HepG2 (cell line): ENCODE measurements around the gene KIF3C. TPM values are rescaled to one million over a fixed set of nuclear protein-coding genes. Genes with fewer than 3 reads are reported as not detected.

Source experiments
- CCAR2 ChIP-seq: fragments of 200-400 bp; formaldehyde crosslinking; optimal IDR thresholded peaks from 2 replicates; pipeline ENCODE3; 2018; ENCODE audit warnings: low read depth, mild to moderate bottlenecking, low read length, moderate library complexity
- FOXO1 ChIP-seq: sonication (generic); formaldehyde crosslinking; IDR thresholded peaks from 2 replicates; pipeline ENCODE4 v1.4.0; 2020; ENCODE audit warnings: missing genetic modification reagents
- HOXA3 ChIP-seq: sonication (generic); formaldehyde crosslinking; IDR thresholded peaks from 2 replicates; pipeline ENCODE4 v1.5.0; 2020; ENCODE audit warnings: missing genetic modification reagents
- NCOR1 ChIP-seq: fragments of 200-600 bp; sonication (generic); IDR thresholded peaks from 2 replicates; pipeline ENCODE4 v1.7.0; 2017; ENCODE audit warnings: antibody characterized with exemption, low read length, borderline replicate concordance
- NFRKB ChIP-seq: fragments of 450-650 bp; IDR thresholded peaks from 2 replicates; pipeline ENCODE4 v1.6.1; 2017
- PAF1 ChIP-seq: IDR thresholded peaks from 2 replicates; pipeline ENCODE4 v1.6.1; 2016; ENCODE audit warnings: missing genetic modification reagents, missing compliant biosample characterization
- SOX5 ChIP-seq: IDR thresholded peaks from 2 replicates; pipeline ENCODE4 v1.6.1; 2016; ENCODE audit warnings: borderline replicate concordance
- SRY ChIP-seq: sonication (generic); formaldehyde crosslinking; IDR thresholded peaks from 2 replicates; pipeline ENCODE4 v1.8.0; 2022; ENCODE audit warnings: mild to moderate bottlenecking, missing genetic modification reagents
- ZBTB3 ChIP-seq: sonication (generic); formaldehyde crosslinking; IDR thresholded peaks from 2 replicates; pipeline ENCODE4 v1.4.0; 2020; ENCODE audit warnings: low read depth, mild to moderate bottlenecking, moderate library complexity, missing genetic modification reagents, borderline replicate concordance
- ZBTB7B ChIP-seq: sonication (generic); formaldehyde crosslinking; IDR thresholded peaks from 2 replicates; pipeline ENCODE4 v1.4.0; 2020; ENCODE audit warnings: missing genetic modification reagents
- ZKSCAN5 ChIP-seq: sonication (generic); formaldehyde crosslinking; IDR thresholded peaks from 2 replicates; pipeline ENCODE4 v1.5.1; 2020; ENCODE audit warnings: mild to moderate bottlenecking, missing genetic modification reagents
- ZNF224 ChIP-seq: sonication (generic); formaldehyde crosslinking; IDR thresholded peaks from 2 replicates; pipeline ENCODE4 v1.5.0; 2020; ENCODE audit warnings: mild to moderate bottlenecking, missing genetic modification reagents
- ZNF549 ChIP-seq: sonication (generic); formaldehyde crosslinking; IDR thresholded peaks from 2 replicates; pipeline ENCODE4 v1.5.0; 2020; ENCODE audit warnings: missing genetic modification reagents
- ZNF792 ChIP-seq: IDR thresholded peaks from 2 replicates; pipeline ENCODE4 v1.6.1; 2016
- polyA plus RNA-seq, 8 experiments: library from polyadenylated mRNA; depleted of rRNA in 3 of 8; stranded (reverse) in 7 of 8; unstranded in 1 of 8; fragments of >200 nt; fragmentation: Illumina TruSeq in 4 of 8; extraction: Trizol in 4 of 8; gene quantifications; 2 replicates each; pipeline versions ENCODE4 v1.2.1 to v1.2.3, GENCODE V29; 2011 to 2016; ENCODE audit warnings: low read depth in 4 of 8, missing spikeins in 1 of 8, mixed read lengths in 1 of 8; ENCODE audit not compliant: insufficient read depth in 1 of 8
- total RNA-seq, 5 experiments: library from RNA; depleted of rRNA; stranded (reverse); fragments of >200 nt; fragmentation: Illumina TruSeq; extraction: Trizol; gene quantifications; 2 replicates each; pipeline ENCODE4 v1.2.3, GENCODE V29; 2016; ENCODE audit warnings: low read depth in 1 of 5
- TF ChIP-seq, protein P1 (sequence below), 2 experiments: sonication (generic) in 1 of 2; formaldehyde crosslinking in 1 of 2; IDR thresholded peaks; 2 replicates each; pipeline versions ENCODE4 v1.5.1 to v1.6.1; 2011 to 2020; ENCODE audit warnings: borderline replicate concordance in 1 of 2, low read depth in 1 of 2, low read length in 1 of 2, mild to moderate bottlenecking in 1 of 2, missing genetic modification reagents in 1 of 2, moderate library complexity in 1 of 2
- TF ChIP-seq, protein P2 (sequence below): sonication (generic); formaldehyde crosslinking; IDR thresholded peaks from 2 replicates; pipeline ENCODE4 v1.5.1; 2020; ENCODE audit warnings: missing genetic modification reagents, mild to moderate bottlenecking, borderline replicate concordance
- TF ChIP-seq, protein P3 (sequence below), 2 experiments: fragments of 450-650 bp in 1 of 2; sonication (generic) in 1 of 2; formaldehyde crosslinking; IDR thresholded peaks; 2 replicates each; pipeline versions ENCODE4 v1.5.0 to v1.8.0; 2020 to 2022; ENCODE audit warnings: mild to moderate bottlenecking in 1 of 2, missing genetic modification reagents in 1 of 2
- TF ChIP-seq, protein P4 (sequence below): sonication (generic); formaldehyde crosslinking; IDR thresholded peaks from 2 replicates; pipeline ENCODE4 v1.5.1; 2020; ENCODE audit warnings: missing genetic modification reagents, mild to moderate bottlenecking, borderline replicate concordance
- TF ChIP-seq, protein P5 (sequence below): sonication (generic); formaldehyde crosslinking; IDR thresholded peaks from 2 replicates; pipeline ENCODE4 v1.8.1; 2023; ENCODE audit warnings: mild to moderate bottlenecking, inconsistent platforms, moderate library complexity, missing genetic modification reagents, borderline replicate concordance
- TF ChIP-seq, protein P6 (sequence below): sonication (generic); formaldehyde crosslinking; IDR thresholded peaks from 2 replicates; pipeline ENCODE4 v1.4.0; 2020; ENCODE audit warnings: missing genetic modification reagents, mild to moderate bottlenecking, borderline replicate concordance

Gene KIF3C
- total and polyA plus RNA-seq, 2 of the 13 experiments (the other 11 are each of a cell fraction or from before 2014, with no cell fraction given) = 3.6 to 4.9 TPM

DNA sequence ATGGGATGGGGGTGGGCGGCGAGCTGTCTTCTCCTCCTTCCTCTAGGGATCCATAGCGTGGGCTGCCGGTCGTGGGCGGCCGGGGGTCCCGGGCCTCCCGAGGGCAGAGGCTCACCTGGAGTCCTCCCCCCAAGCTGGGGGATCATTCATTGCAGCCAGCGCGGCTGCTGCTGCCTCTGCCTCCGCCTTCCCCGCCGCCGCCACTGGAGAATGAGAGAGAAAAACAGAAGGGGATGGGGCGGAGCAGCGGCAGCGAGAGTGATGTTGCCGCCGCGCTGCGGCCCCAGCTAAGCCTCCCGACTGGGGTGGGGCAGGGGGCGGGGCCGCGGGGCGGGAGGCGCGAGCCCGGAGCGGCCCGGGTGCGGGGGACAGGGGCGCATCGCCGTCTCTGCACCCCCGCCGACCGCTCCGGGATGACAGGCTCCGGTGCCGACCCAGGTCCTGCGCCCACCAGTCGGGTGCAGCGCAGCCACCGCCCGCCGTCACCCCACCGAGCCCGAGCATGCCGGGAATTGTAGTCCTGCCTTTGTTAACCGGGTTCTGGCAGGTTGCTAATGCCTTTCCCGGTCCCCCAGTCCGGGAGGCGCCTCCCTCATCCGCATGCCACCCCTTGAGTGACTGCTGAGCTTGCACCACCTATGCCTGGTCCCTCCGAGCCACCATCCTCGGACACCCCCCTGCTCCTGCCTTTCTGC is at the start of gene KIF3C (continued):
- TF ChIP-seq CCAR2 (no peak), ZBTB3 (CRISPR knock-in tag) (no peak), NCOR1 (no peak), NFRKB (no peak), SOX5 (0 out of 2 replicates have a peak, but pooled peaks have one; percentile 11), ZNF549 (no peak), ZNF224 (CRISPR knock-in tag) (no peak), FOXO1 (0 out of 2 replicates have a peak, but pooled peaks have one; percentile 22), HOXA3 (CRISPR knock-in tag) (peak; percentile 66), ZKSCAN5 (CRISPR knock-in tag) (no peak), ZNF792 (no peak), PAF1 (CRISPR knock-in tag) (no peak), ZBTB7B (CRISPR knock-in tag) (0 out of 2 replicates have a peak, but pooled peaks have one; percentile 50), SRY (no peak)
- TF ChIP-seq, protein P1, sequence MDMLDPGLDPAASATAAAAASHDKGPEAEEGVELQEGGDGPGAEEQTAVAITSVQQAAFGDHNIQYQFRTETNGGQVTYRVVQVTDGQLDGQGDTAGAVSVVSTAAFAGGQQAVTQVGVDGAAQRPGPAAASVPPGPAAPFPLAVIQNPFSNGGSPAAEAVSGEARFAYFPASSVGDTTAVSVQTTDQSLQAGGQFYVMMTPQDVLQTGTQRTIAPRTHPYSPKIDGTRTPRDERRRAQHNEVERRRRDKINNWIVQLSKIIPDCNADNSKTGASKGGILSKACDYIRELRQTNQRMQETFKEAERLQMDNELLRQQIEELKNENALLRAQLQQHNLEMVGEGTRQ (IDR thresholded peaks at IDR 0.05; ENCODE audit: low read depth, low read length) = no peak
- TF ChIP-seq, protein P1 (CRISPR knock-in tag; IDR thresholded peaks at IDR 0.05; ENCODE audit: borderline replicate concordance) = no peak
- TF ChIP-seq, protein P2, sequence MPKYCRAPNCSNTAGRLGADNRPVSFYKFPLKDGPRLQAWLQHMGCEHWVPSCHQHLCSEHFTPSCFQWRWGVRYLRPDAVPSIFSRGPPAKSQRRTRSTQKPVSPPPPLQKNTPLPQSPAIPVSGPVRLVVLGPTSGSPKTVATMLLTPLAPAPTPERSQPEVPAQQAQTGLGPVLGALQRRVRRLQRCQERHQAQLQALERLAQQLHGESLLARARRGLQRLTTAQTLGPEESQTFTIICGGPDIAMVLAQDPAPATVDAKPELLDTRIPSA (CRISPR knock-in tag) = no peak
- TF ChIP-seq, protein P3, sequence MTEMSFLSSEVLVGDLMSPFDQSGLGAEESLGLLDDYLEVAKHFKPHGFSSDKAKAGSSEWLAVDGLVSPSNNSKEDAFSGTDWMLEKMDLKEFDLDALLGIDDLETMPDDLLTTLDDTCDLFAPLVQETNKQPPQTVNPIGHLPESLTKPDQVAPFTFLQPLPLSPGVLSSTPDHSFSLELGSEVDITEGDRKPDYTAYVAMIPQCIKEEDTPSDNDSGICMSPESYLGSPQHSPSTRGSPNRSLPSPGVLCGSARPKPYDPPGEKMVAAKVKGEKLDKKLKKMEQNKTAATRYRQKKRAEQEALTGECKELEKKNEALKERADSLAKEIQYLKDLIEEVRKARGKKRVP (CRISPR knock-in tag; IDR thresholded peaks at IDR 0.05) = no peak
- TF ChIP-seq, protein P4, sequence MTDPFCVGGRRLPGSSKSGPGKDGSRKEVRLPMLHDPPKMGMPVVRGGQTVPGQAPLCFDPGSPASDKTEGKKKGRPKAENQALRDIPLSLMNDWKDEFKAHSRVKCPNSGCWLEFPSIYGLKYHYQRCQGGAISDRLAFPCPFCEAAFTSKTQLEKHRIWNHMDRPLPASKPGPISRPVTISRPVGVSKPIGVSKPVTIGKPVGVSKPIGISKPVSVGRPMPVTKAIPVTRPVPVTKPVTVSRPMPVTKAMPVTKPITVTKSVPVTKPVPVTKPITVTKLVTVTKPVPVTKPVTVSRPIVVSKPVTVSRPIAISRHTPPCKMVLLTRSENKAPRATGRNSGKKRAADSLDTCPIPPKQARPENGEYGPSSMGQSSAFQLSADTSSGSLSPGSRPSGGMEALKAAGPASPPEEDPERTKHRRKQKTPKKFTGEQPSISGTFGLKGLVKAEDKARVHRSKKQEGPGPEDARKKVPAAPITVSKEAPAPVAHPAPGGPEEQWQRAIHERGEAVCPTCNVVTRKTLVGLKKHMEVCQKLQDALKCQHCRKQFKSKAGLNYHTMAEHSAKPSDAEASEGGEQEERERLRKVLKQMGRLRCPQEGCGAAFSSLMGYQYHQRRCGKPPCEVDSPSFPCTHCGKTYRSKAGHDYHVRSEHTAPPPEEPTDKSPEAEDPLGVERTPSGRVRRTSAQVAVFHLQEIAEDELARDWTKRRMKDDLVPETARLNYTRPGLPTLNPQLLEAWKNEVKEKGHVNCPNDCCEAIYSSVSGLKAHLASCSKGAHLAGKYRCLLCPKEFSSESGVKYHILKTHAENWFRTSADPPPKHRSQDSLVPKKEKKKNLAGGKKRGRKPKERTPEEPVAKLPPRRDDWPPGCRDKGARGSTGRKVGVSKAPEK (CRISPR knock-in tag) = peak; percentile 33; the same call in 1 of the 2 replicates
- TF ChIP-seq, protein P5, sequence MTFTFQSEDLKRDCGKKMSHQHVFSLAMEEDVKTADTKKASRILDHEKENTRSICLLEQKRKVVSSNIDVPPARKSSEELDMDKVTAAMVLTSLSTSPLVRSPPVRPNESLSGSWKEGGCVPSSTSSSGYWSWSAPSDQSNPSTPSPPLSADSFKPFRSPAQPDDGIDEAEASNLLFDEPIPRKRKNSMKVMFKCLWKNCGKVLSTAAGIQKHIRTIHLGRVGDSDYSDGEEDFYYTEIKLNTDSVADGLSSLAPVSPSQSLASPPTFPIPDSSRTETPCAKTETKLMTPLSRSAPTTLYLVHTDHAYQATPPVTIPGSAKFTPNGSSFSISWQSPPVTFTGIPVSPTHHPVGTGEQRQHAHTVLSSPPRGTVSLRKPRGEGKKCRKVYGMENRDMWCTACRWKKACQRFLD (CRISPR knock-in tag) = no peak
- TF ChIP-seq, protein P6, sequence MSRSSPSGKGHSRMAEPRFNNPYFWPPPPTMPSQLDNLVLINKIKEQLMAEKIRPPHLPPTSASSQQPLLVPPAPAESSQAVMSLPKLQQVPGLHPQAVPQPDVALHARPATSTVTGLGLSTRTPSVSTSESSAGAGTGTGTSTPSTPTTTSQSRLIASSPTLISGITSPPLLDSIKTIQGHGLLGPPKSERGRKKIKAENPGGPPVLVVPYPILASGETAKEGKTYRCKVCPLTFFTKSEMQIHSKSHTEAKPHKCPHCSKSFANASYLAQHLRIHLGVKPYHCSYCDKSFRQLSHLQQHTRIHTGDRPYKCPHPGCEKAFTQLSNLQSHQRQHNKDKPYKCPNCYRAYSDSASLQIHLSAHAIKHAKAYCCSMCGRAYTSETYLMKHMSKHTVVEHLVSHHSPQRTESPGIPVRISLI (CRISPR knock-in tag) = no peak
